ENCODE data around the gene TMTC2.

TMTC2 gene

GRCh38 chr12:82686168-82687020 lies at the start of gene TMTC2:
Gene TMTC2, plus strand, starts transcription at chr12:82686906.
- no peak for TF ChIP-seq CTCF (conservative IDR thresholded peaks at IDR 0.05; ENCODE audit: low read depth, low read length)
- peak within 1 kb of the TSS; percentile 79 for H3K4me3 ChIP-seq (ENCODE audit: low read length)
- peak; percentile 78 for DNase-seq (ENCODE audit: low read depth)

GRCh38 chr12:82638324-82638723 lies 48.4 kb upstream of the TMTC2 start:
- no peak for TF ChIP-seq CTCF (conservative IDR thresholded peaks at IDR 0.05; ENCODE audit: low read depth, low read length)
- DNase-seq (ENCODE audit: low read depth), result no peak
- H3K4me3 ChIP-seq (ENCODE audit: low read length), result no peak overlapping the region

- H3K4me3 ChIP-seq (ENCODE audit: low read length), result no peak overlapping the region
- no peak for DNase-seq (ENCODE audit: low read depth)
- TF ChIP-seq CTCF (conservative IDR thresholded peaks at IDR 0.05; ENCODE audit: low read depth, low read length), result no peak
These were observed 41.8 kb upstream of the TMTC2 start for GRCh38 chr12:82644896-82645295.

GRCh38 chr12:82645414-82645813 lies 41.3 kb upstream of the TMTC2 start:
- H3K4me3 ChIP-seq (ENCODE audit: low read length), result no peak overlapping the region
- no peak for DNase-seq (ENCODE audit: low read depth)
- TF ChIP-seq CTCF (conservative IDR thresholded peaks at IDR 0.05; ENCODE audit: low read depth, low read length), result no peak

- no peak for DNase-seq (ENCODE audit: low read depth)
- TF ChIP-seq CTCF (conservative IDR thresholded peaks at IDR 0.05; ENCODE audit: low read depth, low read length), result no peak
- H3K4me3 ChIP-seq (ENCODE audit: low read length), result no peak overlapping the region
These were observed 38.9 kb upstream of the TMTC2 start for GRCh38 chr12:82647853-82648252.

GRCh38 chr12:82648259-82648909 lies 38.3 kb upstream of the TMTC2 start:
- no peak for DNase-seq (ENCODE audit: low read depth)
- TF ChIP-seq CTCF (conservative IDR thresholded peaks at IDR 0.05; ENCODE audit: low read depth, low read length), result no peak
- no peak overlapping the region for H3K4me3 ChIP-seq (ENCODE audit: low read length)

All from retinal pigment epithelial cell (primary cell).